Glutamatergic neuron (in vitro differentiated cells): ENCODE results near the gene CFAP65. TPM values are rescaled to one million over a fixed set of nuclear protein-coding genes. Genes with fewer than 3 reads are reported as not detected.

Experiments
- DNase-seq: peaks from one replicate; pipeline ENCODE4 v3.0.0; 2022
- H3K27ac Mint-ChIP-seq: one replicate; pipeline ENCODE4 v1.8.0; 2020; ENCODE audit warnings: mild to moderate bottlenecking, mixed read lengths, inconsistent platforms; ENCODE audit not compliant: unreplicated experiment
- H3K27me3 Mint-ChIP-seq: one replicate; pipeline ENCODE4 v1.8.0; 2020; ENCODE audit warnings: mild to moderate bottlenecking, moderate library complexity, mixed read lengths, inconsistent platforms; ENCODE audit not compliant: unreplicated experiment
- H3K36me3 Mint-ChIP-seq: one replicate; pipeline ENCODE4 v1.8.0; 2020; ENCODE audit warnings: mild to moderate bottlenecking, mixed read lengths, inconsistent platforms; ENCODE audit not compliant: unreplicated experiment
- H3K4me1 Mint-ChIP-seq: one replicate; pipeline ENCODE4 v1.8.0; 2020; ENCODE audit warnings: mild to moderate bottlenecking, low read depth, mixed read lengths, inconsistent platforms; ENCODE audit not compliant: unreplicated experiment
- H3K4me3 Mint-ChIP-seq: one replicate; pipeline ENCODE4 v1.8.0; 2020; ENCODE audit warnings: mild to moderate bottlenecking, mixed read lengths, inconsistent platforms; ENCODE audit not compliant: unreplicated experiment
- H3K9me3 Mint-ChIP-seq: one replicate; pipeline ENCODE4 v1.8.0; 2020; ENCODE audit warnings: mild to moderate bottlenecking, moderate library complexity, mixed read lengths, inconsistent platforms; ENCODE audit not compliant: unreplicated experiment
- total RNA-seq: library from RNA; stranded (reverse); fragmentation: NEBNext Ultra II Directional; extraction: Animal tissue kit (Norgen Biotek cat#: 25700); gene quantifications from one replicate; pipeline ENCODE4 v1.2.1, GENCODE V29; 2021; ENCODE audit not compliant: unreplicated experiment
- TF ChIP-seq, protein P1 (sequence below): fragments of 200-600 bp; sonication (generic); IDR thresholded peaks from one replicate; pipeline ENCODE4 v1.5.0; 2021; ENCODE audit not compliant: partially characterized antibody, unreplicated experiment

The CFAP65 gene
- total RNA-seq, 1 donor from 2014 or later: 1.1 TPM

DNA sequence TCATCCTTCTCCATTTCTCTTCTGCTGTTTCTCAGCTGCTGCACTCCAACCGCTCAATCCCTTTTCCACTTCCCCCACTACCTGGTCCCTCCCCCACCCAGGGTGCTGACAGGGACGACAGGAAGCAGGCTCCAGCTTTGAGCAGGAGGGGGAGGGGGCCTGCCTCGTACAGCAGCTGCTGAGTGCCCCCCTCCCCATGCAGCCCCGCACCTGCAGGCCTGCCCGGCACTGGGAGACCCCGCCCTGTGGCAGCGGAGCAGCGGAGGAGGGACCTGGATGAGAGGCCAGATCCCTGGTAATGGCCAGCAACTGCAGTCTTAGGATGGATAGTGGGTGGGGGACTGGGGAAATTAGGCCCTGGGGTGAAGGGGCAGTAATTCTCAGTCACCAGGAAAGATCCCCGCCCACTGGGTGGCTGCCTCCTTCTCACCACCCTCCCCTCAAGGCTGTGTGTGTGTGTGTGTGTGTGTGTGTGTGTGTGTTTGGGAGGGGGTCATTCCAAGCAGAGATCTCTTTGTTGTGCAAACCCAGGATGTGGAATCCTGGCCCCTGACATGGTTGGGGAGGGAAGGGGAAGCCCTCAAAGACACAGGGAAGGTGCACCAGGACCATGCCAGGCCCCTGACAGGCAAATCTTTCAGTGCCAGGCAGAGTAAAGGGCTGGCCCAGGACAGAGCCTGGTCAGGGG is 41.3 kb downstream of the CFAP65 start:
- DNase-seq: peak; percentile 54
- Mint-ChIP-seq H3K9me3 (no peaks in the 10 kb centered on the region), H3K27me3 (peaks cover 18% of the 10 kb centered on the region), H3K4me3 (peak overlapping the region; percentile 12), H3K27ac (peak overlapping the region; percentile 0), H3K4me1 (peaks cover 7% of the 10 kb centered on the region), H3K36me3 (no peaks in the 10 kb centered on the region)
- TF ChIP-seq, protein P1, sequence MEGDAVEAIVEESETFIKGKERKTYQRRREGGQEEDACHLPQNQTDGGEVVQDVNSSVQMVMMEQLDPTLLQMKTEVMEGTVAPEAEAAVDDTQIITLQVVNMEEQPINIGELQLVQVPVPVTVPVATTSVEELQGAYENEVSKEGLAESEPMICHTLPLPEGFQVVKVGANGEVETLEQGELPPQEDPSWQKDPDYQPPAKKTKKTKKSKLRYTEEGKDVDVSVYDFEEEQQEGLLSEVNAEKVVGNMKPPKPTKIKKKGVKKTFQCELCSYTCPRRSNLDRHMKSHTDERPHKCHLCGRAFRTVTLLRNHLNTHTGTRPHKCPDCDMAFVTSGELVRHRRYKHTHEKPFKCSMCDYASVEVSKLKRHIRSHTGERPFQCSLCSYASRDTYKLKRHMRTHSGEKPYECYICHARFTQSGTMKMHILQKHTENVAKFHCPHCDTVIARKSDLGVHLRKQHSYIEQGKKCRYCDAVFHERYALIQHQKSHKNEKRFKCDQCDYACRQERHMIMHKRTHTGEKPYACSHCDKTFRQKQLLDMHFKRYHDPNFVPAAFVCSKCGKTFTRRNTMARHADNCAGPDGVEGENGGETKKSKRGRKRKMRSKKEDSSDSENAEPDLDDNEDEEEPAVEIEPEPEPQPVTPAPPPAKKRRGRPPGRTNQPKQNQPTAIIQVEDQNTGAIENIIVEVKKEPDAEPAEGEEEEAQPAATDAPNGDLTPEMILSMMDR: no peak

DNA sequence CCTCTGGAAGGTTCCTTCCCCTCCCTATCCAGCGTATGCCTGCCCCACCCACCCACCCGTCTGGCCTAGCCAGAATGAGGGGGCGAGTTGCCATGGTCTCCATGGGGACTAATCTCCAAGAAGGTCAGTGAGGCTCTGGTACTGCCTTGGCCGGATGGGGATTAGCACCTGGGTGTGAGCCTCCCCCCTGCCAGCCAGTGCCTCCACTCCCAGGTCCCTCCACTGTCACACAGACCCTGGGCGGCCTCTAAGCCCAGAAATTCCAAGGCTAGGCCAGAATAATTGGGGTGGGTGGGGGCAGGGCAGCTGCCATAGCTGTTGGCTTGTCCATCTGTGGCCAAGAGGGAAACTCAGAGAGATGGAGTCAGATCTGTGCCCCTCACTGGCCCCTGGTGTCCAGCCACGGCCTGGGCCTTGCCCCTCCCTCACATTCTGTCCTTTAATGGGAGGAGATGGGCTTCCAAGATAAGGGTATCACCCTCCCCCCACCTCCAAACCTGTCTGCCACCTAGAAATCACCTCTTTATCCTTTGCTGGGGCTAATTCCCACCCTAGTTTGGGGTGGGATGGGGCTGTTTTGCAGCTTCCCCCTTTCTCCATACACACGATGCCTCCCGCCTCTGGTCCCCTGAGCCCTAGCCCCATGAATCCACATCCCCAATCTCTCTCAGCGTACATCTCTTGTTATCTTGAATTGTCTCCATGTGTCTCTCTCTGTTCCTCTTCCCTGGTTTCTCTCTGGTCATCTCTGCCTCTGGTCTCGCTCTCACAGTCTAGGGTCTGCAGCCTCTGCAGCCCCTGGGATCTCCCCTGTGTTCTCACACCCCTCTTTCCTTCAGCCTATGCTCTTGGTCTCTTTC is 42.1 kb downstream of the CFAP65 start:
- H3K9me3 Mint-ChIP-seq: no peaks in the 10 kb centered on the region
- H3K4me1 Mint-ChIP-seq: peaks cover 7% of the 10 kb centered on the region
- TF ChIP-seq, protein P1: no peak
- H3K36me3 Mint-ChIP-seq: no peaks in the 10 kb centered on the region
- peak overlapping the region; percentile 0 for H3K27ac Mint-ChIP-seq
- peaks cover 18% of the 10 kb centered on the region for H3K27me3 Mint-ChIP-seq
- no peak for DNase-seq
- peak overlapping the region; percentile 12 for H3K4me3 Mint-ChIP-seq

DNA sequence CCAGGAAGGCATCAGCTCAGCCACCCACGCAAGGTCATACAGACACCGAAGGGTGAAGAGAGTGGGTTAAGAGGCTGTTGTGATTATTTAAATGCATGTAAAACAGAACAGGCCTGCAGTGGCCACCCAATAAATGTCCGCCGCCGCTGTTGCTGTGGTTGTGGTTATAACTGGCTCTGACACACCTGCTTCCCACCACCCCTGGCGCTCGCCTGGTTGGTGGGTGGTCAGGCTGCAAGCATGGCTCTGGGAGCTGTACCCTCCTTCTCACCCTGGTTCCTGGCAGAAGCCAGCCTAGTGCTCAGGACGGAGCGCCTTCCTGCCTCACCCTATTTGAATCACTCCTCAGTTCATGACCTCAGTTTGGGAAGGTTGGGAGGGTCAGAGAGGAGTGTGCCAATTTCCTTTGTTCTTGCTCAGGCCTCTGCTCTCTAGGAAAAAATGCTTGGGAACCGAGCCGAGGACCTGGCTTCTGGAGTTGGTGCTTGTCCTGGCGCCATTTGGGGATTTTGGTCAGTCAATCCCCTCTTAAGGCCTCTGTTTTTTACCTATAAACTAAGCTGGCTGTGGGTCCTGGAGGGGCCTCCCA is 42.8 kb downstream of the CFAP65 start:
- no peak overlapping the region for H3K4me3 Mint-ChIP-seq
- TF ChIP-seq, protein P1: no peak

DNA sequence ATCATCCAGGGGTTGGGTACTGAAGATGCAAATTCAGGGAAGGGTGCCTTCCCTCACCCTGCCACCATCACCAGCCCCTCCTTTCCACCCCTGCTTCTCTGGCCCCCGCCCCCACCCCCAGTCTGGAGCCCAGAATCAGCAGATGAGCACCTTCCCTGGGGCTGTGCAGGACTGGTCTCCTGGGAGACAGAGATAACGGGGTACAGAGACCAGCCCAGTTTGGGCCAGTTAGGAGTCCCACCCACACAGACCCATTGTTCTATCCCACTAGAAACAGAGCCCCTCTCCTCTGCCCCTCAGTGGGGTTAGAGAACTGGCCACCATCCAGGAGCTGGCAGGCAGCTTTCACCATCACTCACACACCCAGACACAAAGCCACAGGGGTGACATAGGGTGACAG is 43.6 kb downstream of the CFAP65 start:
- H3K9me3 Mint-ChIP-seq: peaks cover 2% of the 10 kb centered on the region
- peaks cover 16% of the 10 kb centered on the region for H3K27me3 Mint-ChIP-seq
- TF ChIP-seq, protein P1: no peak
- H3K27ac Mint-ChIP-seq: no peak overlapping the region
- H3K4me3 Mint-ChIP-seq: no peak overlapping the region
- DNase-seq: no peak
- no peaks in the 10 kb centered on the region for H3K36me3 Mint-ChIP-seq
- peaks cover 7% of the 10 kb centered on the region for H3K4me1 Mint-ChIP-seq

More for the DNA sequence above, 42.8 kb downstream of the CFAP65 start:
- no peaks in the 10 kb centered on the region for H3K36me3 Mint-ChIP-seq
- peaks cover 7% of the 10 kb centered on the region for H3K4me1 Mint-ChIP-seq
- no peak overlapping the region for H3K27ac Mint-ChIP-seq
- DNase-seq: no peak
- H3K27me3 Mint-ChIP-seq: peaks cover 16% of the 10 kb centered on the region
- H3K9me3 Mint-ChIP-seq: peaks cover 2% of the 10 kb centered on the region
